MCF 10A (cell line): Measurements from ENCODE around the gene HP. TPM values are rescaled to one million over a fixed set of nuclear protein-coding genes. Genes with fewer than 3 reads are reported as not detected.
"Not testable (repeated sequence)": the region's sequence is repeated elsewhere in the genome, so short reads cannot be mapped to it uniquely, and the experiment has no call there.

Experiments
- BruUV-seq: library from RNA; stranded (reverse); fragments of 400-500 nt; replicated peaks from 2 replicates; lab custom pipeline; 2021; lab: Mats Ljungman, UMichigan
- CTCF ChIA-PET: fragments of 300-600 bp; sonication (Branson Sonifier 250); formaldehyde crosslinking; extraction: SDS; loops from one replicate; lab custom pipeline; 2021; ENCODE audit warnings: antibody characterized with exemption, inconsistent platforms; lab: Yijun Ruan, JAX
- POLR2A ChIA-PET: fragments of 300-600, 350-650 bp; sonication (Branson Sonifier 250); formaldehyde crosslinking; extraction: SDS; loops from one replicate; lab custom pipeline; 2020; ENCODE audit warnings: antibody characterized with exemption, inconsistent platforms; lab: Yijun Ruan, JAX
- DNase-seq: peaks from one replicate; pipeline ENCODE4 v3.0.0-alpha.2; 2018; ENCODE audit not compliant: unreplicated experiment
- H3K27ac Mint-ChIP-seq: one replicate; pipeline ENCODE4 v1.8.0; 2022; ENCODE audit warnings: mild to moderate bottlenecking, low read depth, mixed read lengths; ENCODE audit not compliant: unreplicated experiment
- H3K27me3 Mint-ChIP-seq: one replicate; pipeline ENCODE4 v1.8.0; 2022; ENCODE audit warnings: mixed read lengths; ENCODE audit not compliant: insufficient read depth, unreplicated experiment
- H3K36me3 Mint-ChIP-seq: one replicate; pipeline ENCODE4 v1.8.0; 2022; ENCODE audit warnings: mild to moderate bottlenecking, moderate library complexity, mixed read lengths; ENCODE audit not compliant: insufficient read depth, unreplicated experiment
- H3K4me1 Mint-ChIP-seq: one replicate; pipeline ENCODE4 v1.8.0; 2022; ENCODE audit warnings: mixed read lengths; ENCODE audit not compliant: insufficient read depth, unreplicated experiment
- H3K4me3 Mint-ChIP-seq: one replicate; pipeline ENCODE4 v1.8.0; 2022; ENCODE audit warnings: mild to moderate bottlenecking, moderate library complexity, mixed read lengths; ENCODE audit not compliant: unreplicated experiment
- H3K9me3 Mint-ChIP-seq: one replicate; pipeline ENCODE4 v1.8.0; 2022; ENCODE audit warnings: mixed read lengths; ENCODE audit not compliant: unreplicated experiment
- intact Hi-C: fragments of 100-400 bp; cut with micrococcal nuclease; formaldehyde crosslinking; loops from 2 replicates; pipeline ENCODE4 v1.14.1; 2022
- total RNA-seq: library from RNA; stranded (reverse); gene quantifications from 2 replicates; pipeline ENCODE4 v1.2.3, GENCODE V29; 2022
- TF ChIP-seq, protein P1 (sequence below): fragments of 200-600 bp; IDR thresholded peaks from one replicate; pipeline ENCODE4 v1.8.0; 2022; ENCODE audit warnings: antibody characterized with exemption, mild to moderate bottlenecking; ENCODE audit not compliant: unreplicated experiment

The HP gene
- total RNA-seq, 1 experiment from 2014 or later: not detected

DNA sequence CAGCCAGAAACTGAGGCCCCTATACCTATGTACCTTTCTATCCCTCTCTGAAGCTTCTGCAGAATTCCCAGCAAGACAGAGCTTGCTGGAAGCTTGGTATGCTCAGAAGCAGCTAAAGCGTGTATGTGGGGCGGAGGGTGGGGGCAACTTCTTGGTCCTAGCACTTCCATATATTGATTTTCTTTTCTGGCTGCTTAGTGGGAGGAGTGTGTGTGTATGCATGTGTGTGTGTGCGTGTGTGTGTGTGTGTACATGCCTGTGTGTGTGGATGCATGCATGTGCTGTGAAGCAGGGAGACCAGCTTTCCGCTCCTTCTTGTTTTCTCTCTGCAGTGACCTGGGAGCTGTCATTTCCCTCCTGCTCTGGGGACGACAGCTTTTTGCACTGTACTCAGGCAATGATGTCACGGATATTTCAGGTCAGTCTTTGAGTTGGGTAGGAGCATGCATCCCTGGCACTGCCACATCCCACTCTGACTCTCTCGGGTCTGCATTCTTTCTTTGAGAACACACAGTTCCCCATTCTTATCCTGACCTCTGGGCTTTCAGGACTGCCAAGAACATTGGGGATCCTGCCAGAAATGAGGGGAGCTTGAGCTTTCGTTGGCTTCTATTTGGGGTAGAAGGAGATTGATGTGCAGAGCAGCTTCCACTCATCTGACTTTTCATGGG lies 19.4 kb downstream of the HP start:
- POLR2A ChIA-PET: no interaction called here
- TF ChIP-seq, protein P1, sequence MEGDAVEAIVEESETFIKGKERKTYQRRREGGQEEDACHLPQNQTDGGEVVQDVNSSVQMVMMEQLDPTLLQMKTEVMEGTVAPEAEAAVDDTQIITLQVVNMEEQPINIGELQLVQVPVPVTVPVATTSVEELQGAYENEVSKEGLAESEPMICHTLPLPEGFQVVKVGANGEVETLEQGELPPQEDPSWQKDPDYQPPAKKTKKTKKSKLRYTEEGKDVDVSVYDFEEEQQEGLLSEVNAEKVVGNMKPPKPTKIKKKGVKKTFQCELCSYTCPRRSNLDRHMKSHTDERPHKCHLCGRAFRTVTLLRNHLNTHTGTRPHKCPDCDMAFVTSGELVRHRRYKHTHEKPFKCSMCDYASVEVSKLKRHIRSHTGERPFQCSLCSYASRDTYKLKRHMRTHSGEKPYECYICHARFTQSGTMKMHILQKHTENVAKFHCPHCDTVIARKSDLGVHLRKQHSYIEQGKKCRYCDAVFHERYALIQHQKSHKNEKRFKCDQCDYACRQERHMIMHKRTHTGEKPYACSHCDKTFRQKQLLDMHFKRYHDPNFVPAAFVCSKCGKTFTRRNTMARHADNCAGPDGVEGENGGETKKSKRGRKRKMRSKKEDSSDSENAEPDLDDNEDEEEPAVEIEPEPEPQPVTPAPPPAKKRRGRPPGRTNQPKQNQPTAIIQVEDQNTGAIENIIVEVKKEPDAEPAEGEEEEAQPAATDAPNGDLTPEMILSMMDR: no peak

GRCh38 chr16:72075067-72075466 lies 20.8 kb downstream of the HP start:
- H3K9me3 Mint-ChIP-seq, H3K4me3 Mint-ChIP-seq, CTCF ChIA-PET, H3K27me3 Mint-ChIP-seq, H3K4me1 Mint-ChIP-seq, BruUV-seq, DNase-seq, H3K36me3 Mint-ChIP-seq, intact Hi-C loops, POLR2A ChIA-PET, H3K27ac Mint-ChIP-seq: not testable (repeated sequence)

More for the DNA sequence above, 19.4 kb downstream of the HP start:
- DNase-seq: no peak
- CTCF ChIA-PET: no interaction called here
- intact Hi-C loops: no loop called here
- Mint-ChIP-seq H3K9me3 (no peaks in the 10 kb centered on the region), H3K4me1 (no peaks in the 10 kb centered on the region), H3K27me3 (no peaks in the 10 kb centered on the region), H3K4me3 (no peak overlapping the region), H3K36me3 (no peaks in the 10 kb centered on the region), H3K27ac (no peak overlapping the region)
- BruUV-seq: no TSS peak

- BruUV-seq, H3K4me1 Mint-ChIP-seq, H3K27ac Mint-ChIP-seq, H3K27me3 Mint-ChIP-seq, DNase-seq, H3K9me3 Mint-ChIP-seq, H3K4me3 Mint-ChIP-seq, H3K36me3 Mint-ChIP-seq, intact Hi-C loops: not testable (repeated sequence)
- CTCF ChIA-PET: interaction anchor here (1.8 kb wide), 1 partner anchor 10 kb away, joined by 9 read pairs; no protein-coding TSS in a partner anchor
- POLR2A ChIA-PET: interaction anchor here (0.8 kb wide), 1 partner anchor 16 kb away, joined by 4 read pairs; the partner anchor contains the start of genes DHX38 and TXNL4B
These were observed 22.8 kb downstream of the HP start for GRCh38 chr16:72076991-72077706.

- Mint-ChIP-seq H3K36me3 (peaks cover 44% of the 10 kb centered on the region), H3K27me3 (no peaks in the 10 kb centered on the region), H3K27ac (no peak overlapping the region), H3K4me1 (peaks cover 6% of the 10 kb centered on the region), H3K9me3 (no peaks in the 10 kb centered on the region), H3K4me3 (no peak overlapping the region)
- intact Hi-C loops: no loop called here
- TF ChIP-seq, protein P1: no peak
- ChIA-PET POLR2A (interaction anchor here (1.0 kb wide), 1 partner anchor 9 kb away, joined by 6 read pairs; the partner anchor contains the start of genes DHX38 and TXNL4B), CTCF (interaction anchor here (0.5 to 1.7 kb wide), 3 partner anchors 15 to 44 kb away, joined by 3 to 9 read pairs (median 4); no protein-coding TSS in a partner anchor)
- BruUV-seq: no TSS peak
- no peak for DNase-seq
These were observed 29.6 kb downstream of the HP start for GRCh38 chr16:72083778-72084404.
